ENCODE measurements around the gene LMF1. TPM values are rescaled to one million over a fixed set of nuclear protein-coding genes. Genes with fewer than 3 reads are reported as not detected.

The LMF1 gene
- polyA plus RNA-seq, 2 donors: 8.2 to 17.2 TPM

Other genes with a start within 250 kb of the LMF1 start
- gene ANTKMT, start 249.8 kb downstream of the LMF1 start, polyA plus RNA-seq: 10 to 100 TPM; 17.9 to 22.4 TPM
- gene CCDC78, start 244.5 kb downstream of the LMF1 start, polyA plus RNA-seq: under 1 TPM; 0.28 to 0.86 TPM
- gene HAGHL, start 243.9 kb downstream of the LMF1 start, polyA plus RNA-seq: 1 to 10 TPM; 1.6 to 3.4 TPM
- 10 to 100 TPM; 21.9 to 41.2 TPM for gene CIAO3, start 230.0 kb downstream of the LMF1 start, polyA plus RNA-seq
- 1 to 10 TPM in 1 of 2 donors, under 1 TPM in 1; 0.87 to 3.7 TPM for gene MSLN, start 210.2 kb downstream of the LMF1 start, polyA plus RNA-seq
- 10 to 100 TPM; 16.1 to 18.9 TPM for gene RPUSD1, start 182.6 kb downstream of the LMF1 start, polyA plus RNA-seq
- gene CHTF18, start 182.4 kb downstream of the LMF1 start, polyA plus RNA-seq: 10 to 100 TPM; 14.8 to 28.9 TPM
- not detected for gene GNG13, start 170.2 kb downstream of the LMF1 start, polyA plus RNA-seq
- gene SOX8, start 10.8 kb upstream of the LMF1 start, polyA plus RNA-seq: under 1 TPM; 0.18 to 0.25 TPM
- gene SSTR5, start 101.8 kb upstream of the LMF1 start, polyA plus RNA-seq: under 1 TPM in 1 of 2 donors, not detected in 1; 0.05 TPM
- gene C1QTNF8, start 125.3 kb upstream of the LMF1 start, polyA plus RNA-seq: not detected
- gene CACNA1H, start 182.1 kb upstream of the LMF1 start, polyA plus RNA-seq: 1 to 10 TPM; 6.4 to 6.5 TPM